Tongue (tissue), 2 donors: Measurements from ENCODE around the gene PHAX. TPM values are rescaled to one million over a fixed set of nuclear protein-coding genes. Genes with fewer than 3 reads are reported as not detected.
A peak's percentile ranks its signal among the peaks of the same experiment; 100 is the strongest.
"Not testable (repeated sequence)": the region's sequence is repeated elsewhere in the genome, so short reads cannot be mapped to it uniquely, and the experiment has no call there.

ENCODE experiments used
- DNase-seq: peaks from one replicate; pipeline ENCODE4 v3.0.0-alpha.2; 2015
- total RNA-seq: library from RNA; depleted of rRNA; stranded (reverse); fragments of >200 nt; gene quantifications from one replicate; pipeline ENCODE4 v1.2.3, GENCODE V29; 2014

PHAX gene, protein sequence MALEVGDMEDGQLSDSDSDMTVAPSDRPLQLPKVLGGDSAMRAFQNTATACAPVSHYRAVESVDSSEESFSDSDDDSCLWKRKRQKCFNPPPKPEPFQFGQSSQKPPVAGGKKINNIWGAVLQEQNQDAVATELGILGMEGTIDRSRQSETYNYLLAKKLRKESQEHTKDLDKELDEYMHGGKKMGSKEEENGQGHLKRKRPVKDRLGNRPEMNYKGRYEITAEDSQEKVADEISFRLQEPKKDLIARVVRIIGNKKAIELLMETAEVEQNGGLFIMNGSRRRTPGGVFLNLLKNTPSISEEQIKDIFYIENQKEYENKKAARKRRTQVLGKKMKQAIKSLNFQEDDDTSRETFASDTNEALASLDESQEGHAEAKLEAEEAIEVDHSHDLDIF
- total RNA-seq = 66.0 TPM

DNA sequence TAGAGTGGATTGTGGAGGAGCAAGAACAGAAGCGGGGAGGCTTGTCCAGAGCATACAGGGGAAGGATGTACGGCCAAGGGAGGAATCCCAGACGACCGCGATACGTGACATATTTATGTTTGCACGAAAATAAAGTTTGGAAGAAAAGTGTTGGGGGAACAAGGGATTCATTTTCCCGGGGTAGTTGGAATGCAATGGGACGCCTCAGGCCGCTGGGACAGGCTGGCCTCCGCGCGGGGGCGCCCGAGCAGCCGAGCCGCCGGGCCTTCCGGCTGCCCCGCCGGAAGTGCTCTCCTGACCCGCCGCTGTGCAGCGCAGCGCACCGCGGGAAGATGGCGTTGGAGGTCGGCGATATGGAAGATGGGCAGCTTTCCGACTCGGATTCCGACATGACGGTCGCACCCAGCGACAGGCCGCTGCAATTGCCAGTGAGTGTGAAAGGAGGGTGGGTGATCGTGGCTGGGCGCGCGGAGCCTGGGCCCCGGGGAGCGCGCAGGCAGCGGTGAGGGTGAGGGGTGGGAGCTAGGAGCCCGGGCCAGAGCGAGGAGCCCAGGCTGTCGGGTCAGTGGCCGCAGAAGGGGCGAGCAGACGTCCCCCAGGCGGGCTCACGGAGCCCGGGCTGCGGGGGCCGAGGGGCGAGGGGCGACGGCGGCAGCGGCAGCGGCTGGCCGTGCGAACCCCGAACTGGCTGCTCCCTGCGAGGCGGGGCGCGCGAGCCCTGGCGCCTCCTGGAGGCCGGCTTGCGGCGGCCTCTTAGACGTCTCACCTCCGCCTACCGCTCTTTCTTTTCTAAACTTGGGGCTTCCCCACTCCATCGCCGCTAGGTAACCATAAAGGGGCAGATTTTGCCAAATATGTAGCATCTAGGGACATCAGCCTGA is at the start of gene PHAX:
TSS of gene PHAX (plus strand) at position 317 of the 881 bp plus-strand sequence. CDS start at position 333, 16 bp downstream.
- peak; percentile 90 for DNase-seq

DNA sequence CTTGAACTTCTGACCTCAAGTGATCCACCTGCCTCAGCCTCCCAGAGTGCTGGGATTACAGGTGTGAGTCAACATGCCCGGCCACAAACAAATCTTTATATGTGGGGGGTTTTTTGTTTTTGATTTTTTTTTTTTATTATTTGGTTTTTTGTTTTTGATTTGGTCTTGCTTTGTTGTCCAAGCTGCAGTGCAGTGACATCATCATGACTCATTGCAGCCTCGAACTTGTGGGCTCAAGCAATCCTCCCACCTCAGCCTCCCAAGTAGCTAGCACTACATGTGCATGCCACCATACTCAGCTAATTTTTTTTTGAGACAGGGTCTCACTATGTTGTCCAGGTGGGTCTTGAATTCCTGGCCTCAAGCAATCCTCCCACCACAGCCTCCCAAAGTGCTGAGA is 48.1 kb upstream of the PHAX start:
- no peak for DNase-seq

DNA sequence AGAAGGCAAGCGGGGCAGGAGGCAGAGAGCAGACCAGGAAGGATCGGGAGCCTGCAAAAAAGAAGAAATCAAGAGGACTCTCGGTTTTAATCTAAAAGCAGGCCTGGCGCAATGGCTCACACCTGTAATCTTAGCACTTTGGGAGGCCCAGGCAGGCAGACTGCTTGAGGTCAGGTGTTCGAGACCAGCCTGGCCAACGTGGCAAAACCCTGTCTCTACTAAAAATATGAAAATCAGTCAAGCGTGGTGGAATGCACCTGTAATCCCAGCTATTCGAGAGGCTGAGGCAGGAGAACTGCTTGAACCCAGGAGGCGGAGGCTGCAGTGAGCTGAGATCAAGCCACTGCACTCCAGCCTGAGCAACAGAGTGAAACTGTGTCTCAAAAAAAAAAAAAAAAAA is 45.6 kb upstream of the PHAX start:
- not testable (repeated sequence) for DNase-seq

DNA sequence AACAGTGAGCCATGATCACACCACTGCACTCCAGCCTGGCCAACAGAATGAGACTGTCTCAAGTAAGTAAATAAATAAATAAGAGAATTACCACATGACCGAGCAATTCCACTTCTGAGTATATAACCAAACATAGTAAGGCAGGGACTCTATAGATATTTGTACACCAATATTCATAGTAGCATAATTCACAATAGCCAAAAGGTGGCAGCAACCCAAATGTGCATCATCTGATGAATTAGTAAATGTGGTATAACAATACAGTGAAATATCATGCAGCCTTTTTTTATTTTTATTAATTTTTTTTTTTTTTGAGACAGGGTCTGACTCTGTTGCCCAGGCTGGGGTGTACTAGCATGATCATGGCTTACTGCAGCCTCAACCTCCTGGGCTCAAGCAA is 38.8 kb upstream of the PHAX start:
- no peak for DNase-seq

DNA sequence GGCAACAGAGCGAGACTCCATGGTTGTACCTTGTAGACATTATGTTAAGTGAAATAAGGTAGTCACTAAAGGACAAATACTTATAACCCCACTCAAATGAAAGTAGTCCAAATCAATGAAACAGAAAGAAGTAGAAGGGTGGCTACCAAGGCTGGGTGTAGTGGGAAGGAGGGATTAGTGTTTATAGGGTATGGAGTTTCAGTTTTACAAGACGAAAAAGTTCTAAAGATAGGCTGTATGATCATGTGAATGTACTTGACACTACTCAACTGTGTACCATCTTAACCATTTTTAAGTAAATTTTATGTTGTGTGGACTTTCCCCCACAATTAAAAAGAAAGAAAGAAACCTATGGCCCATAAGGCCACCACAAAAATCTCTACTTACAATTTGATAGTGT is 37.9 kb upstream of the PHAX start:
- DNase-seq = no peak

DNA sequence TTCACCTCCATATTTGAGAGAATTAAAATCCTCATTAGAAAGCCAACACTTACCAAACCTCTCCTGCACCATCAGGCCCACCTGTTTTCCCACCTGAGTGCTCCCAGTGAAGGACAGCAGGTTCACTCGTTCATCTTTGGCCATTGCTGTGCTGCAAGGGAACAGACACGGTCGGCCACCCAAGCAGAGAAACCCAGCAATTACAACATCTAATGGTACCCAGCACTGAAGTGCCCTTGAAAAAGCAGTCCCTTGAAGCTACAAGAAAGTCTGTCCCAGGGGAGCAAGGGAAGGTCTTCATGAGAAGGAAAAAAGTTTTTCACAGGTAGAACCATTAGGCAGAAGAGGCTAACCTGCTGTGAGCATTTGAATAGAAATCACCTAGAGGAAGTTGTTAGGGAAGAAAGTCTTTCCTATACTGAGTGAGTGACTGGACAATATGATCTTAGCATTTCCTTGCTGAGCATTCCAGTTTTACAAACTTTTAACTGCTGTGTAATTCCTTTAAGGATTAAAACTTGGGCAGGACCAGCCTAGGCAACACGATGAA is 32.5 kb upstream of the PHAX start:
- DNase-seq = no peak

DNA sequence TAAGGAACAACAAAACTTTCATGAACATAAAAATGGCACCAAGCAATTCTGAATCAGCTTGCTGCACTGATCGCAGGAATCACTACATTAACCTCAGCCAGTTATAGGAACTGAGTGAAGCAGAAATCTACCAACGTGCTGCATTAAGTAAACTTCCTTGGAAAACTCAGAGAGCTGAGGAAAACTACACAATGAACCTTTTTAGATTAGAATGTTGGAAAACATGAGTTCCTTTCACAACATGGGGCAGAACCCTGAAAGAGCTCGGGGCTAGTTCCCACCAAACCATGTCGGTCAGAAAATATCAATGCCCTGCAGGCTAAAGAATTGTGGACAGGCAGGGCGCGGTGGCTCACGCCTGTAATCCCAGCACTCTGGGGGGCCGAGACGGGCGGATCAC is 25.1 kb upstream of the PHAX start:
- no peak for DNase-seq

DNA sequence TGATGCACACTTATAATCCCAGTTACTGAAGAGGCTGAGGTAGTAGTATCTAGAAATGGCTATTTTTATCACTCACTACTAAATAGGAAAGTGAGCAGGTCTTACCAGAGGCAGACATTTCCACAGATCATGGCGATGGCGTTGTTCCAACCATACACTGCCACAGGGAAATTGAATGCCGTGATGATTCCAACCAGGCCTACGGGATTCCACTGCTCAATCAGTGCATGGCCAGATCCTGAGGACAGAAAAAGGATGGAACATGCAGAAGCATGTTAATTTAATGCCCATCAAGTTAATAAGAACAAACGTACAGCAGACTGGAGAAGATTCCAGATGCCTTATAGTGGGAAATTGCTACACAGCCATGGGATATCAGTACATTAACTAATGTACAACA is 23.8 kb upstream of the PHAX start:
- DNase-seq = no peak

DNA sequence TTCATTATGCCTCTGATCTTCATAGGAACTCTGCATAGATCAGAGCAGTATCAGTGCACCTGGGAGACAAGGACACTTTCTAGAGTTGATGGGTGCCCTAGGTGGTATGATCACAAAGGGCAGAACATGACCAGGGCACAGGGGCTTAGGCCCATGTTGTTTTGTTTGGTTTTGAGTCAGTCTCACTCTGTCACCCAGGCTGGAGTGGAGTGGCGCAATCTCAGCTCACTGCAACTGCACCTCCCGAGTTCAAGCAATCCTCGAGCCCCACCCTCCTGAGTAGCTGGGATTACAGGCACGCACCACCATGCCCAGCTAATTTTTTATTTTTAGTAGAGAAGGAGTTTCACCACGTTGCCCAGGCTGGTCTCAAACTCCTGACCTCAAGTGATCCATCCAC is 23.3 kb upstream of the PHAX start:
- DNase-seq = no peak

DNA sequence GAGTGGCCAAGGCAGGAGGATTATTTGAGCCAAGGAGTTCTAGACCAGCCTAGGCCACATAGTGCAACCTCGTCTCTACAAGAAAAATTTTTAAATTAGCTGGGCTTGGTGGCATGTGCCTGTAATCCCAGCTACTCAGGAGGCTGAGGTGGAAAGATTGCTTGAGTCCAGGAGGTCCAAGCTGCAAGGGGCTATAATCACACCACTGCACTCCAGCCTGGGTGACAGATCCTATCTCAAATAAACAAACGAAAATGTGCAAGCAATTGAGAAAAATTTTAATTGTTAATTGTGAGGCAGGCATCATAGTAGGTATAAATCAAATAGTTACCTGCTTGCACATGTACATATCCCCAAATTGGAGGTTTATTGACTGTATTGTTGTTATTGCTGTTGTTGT is 21.0 kb upstream of the PHAX start:
- DNase-seq = no peak

DNA sequence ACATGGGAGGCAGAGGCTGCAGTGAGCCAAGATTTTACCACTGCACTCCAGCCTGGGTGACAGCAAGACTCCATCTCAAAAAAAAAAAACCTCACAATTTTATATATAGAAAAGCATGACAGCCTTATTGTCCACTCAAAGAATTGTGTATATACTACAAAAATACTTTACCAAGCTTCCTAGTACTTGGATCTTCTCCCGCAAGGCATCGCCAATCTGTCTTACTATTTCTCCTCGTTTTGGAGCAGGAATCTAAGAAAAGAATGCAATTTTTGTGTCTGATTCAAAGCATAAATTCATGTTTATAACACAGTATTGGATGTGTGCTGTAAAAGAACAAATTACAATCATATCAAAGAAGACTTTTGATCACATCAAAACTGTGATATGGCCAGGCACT is 17.0 kb upstream of the PHAX start:
- no peak for DNase-seq

DNA sequence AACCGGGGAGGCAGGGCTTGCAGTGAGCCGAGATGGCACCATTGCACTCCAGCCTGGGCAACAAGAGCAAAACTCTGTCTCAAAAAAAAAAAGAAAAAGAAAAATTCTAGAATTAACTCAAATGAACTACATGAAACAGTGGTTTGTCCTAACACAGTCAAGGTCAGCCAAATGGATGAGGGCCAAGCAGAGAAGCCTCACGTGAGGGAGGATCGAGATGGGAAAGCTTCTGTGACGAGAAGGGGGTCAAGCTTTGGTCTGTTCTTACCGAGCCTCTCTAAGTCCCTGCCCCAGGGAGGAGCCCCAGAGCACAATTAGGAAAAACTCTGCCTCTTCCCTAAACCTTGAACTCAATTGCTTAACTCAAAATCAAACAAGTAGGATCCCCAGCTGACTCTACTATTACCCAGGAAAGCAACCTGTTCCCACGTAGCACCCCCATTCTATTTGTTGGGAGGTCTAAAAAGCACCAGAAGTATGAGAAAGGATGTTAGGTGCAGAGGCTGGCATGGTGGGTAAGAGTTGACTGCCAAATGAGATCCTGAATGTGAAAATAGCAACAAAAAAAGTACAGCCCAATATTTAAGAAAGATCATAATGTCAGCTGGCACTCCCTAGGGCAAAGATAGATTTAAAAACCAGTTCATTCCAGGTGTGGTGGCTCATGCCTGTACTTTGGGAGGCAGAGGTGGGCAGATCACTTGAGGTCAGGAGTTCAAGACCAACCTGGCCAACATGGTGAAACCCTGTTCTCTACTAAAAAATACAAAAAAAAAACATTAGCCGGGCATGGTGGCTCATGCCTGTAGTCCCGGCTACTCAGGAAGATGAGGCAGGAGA is 13.0 kb upstream of the PHAX start:
- DNase-seq = no peak

DNA sequence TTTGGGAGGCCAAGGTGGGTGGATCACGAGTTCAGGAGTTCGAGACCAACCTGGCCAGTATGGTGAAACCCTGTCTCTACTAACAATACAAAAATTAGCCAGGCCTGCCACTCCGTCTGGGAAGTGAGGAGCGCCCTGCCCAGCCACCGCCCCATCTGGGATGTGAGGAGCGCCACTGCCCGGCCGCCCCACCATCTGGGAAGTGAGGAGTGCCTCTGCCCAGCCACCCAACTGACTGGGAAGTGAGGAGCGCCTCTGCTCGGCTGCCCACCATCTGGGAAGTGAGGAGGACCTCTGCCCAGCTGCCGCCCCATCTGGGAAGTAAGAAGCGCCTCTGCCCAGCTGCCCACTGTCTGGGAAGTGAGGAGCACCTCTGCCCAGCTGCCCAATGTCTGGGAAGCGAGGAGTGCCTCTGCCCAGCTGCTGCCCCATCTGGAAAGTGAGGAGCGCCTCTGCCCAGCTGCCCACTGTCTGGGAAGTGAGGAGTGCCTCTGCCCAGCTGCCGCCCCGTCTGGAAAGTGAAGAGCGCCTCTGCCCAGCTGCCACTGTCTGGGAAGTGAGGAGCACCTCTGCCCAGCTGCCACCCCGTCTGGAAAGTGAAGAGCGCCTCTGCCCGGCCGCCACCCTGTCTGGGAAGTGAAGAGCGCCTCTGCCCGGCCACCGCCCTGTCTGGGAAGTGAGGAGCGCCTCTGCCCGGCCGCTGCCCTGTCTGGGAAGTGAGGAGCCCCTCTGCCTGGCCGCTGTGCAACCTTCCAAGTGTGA is 11.0 kb upstream of the PHAX start:
- DNase-seq = no peak

DNA sequence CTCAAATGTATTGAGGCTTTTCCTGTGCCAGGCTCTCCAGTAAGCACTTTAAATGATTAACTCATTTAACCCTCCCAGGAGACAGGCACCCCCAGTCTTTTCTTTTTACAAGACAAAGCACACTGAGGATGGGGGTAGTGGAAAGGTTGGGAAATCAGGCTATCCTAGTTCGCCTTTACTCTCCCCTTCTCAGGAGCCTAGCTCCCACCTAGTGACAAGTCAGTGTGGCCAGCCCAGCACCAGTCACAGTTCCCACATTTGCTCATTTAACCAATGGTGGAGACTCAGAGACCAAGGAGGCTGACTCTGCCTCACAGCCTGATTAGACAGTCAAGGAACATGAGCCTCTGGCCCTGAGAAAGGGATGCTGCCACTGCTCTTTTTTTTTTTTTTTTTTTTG is 9.2 kb upstream of the PHAX start:
- DNase-seq = no peak

DNA sequence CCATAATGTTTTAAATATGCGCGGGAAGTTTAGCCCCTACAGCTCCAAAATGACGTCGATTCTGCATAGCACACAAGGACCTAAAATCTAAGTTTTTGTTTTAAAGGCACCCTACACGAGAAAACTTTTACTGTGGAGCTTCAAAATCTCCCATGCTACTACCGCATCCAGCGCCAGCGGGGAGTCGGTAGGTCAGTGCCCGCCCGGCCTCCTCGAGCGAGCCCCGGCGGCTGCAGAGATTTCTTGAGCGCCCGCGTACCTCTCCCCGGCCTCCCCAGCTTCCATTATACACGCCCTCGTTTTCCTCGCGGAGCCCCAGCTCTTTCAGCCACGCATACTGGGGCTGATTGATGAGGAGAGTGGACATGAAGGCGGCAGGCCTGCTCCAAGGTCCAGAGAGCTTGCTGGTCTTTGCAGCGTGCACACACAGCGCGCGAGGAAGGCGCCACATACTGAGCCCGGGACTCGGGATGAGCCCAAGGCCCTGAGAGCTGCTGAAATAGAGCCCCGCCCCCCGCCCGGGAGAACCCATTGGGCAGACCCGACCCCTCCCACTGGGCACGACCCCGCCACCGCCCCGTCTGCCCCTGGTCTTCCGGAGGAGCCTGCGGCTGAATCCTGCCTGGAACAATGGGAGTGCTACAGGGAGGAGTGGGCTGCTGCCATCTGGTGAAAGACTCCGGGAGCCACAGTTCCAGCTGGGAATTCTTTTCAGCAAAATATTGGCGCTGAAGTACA is 5.8 kb upstream of the PHAX start, which contains the start of gene ALDH7A1:
TSS of gene ALDH7A1 (minus strand) at position 472 of the 738 bp plus-strand sequence. CDS start at position 451, 21 bp downstream.
- peak; percentile 98 for DNase-seq

DNA sequence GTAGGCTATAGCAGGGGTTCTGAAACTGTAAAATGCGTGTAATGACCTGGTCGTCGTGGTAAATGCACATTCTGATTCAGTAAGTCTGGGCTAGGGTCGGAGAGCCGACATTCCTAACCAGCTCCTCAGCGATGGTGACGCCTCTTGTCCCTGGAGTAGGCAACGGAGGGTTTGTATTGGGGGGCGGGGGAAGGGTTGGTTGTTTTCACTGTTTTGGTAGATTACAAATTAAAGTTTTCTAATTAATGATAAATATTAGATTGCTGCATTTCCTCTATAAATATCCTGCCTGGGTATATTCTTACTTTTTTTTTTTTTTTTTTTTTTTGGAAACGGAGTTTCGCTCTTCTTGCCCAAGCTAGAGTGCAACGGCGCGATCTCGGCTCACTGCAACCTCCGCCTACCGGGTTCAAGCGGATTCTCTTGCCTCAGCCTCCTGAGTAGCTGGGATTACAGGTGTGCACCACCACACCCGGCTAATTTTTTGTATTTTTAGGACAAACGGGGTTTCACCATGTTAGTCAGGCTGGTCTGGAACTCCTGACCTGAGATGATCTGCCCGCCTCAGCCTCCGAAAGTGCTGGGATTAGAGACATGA is 5.2 kb upstream of the PHAX start:
- no peak for DNase-seq

DNA sequence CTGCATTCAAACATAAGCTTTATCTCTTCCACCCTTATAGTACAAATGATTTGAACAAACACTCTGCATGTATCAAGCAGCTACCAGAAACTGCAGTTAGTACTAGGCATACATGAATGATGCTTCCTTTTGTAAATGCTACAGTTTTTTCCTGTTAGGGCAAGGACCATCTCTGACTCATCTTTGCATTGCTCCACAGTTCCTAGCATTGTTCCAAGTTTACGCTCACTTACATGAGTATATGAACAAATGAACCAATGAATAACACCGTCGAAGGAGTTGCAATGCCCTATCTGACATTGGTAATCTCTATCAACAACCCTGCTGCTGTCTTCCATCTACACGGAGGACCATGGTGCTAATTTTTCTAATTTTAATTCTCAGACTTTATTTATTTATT is 3.6 kb upstream of the PHAX start:
- DNase-seq = no peak

DNA sequence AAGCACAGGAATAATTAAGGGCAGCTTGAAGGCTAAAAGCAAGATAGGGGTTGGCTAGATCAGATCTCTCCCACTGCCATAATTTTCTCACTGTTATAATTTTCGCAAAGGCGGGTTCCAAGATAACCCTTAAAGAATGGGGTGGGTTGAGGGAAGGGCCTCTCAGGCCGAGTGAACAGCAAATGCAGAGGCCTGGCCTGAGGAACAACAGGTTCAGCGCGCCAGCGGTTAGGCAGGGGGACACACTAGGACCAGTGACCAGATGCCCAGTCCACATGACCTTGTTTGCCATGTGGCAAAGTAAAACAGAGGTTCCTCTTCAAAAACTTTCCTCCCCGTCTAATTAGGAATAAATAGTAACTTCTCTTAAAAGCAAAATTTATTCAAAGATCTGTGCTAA is 1.2 kb upstream of the PHAX start:
- DNase-seq = no peak

DNA sequence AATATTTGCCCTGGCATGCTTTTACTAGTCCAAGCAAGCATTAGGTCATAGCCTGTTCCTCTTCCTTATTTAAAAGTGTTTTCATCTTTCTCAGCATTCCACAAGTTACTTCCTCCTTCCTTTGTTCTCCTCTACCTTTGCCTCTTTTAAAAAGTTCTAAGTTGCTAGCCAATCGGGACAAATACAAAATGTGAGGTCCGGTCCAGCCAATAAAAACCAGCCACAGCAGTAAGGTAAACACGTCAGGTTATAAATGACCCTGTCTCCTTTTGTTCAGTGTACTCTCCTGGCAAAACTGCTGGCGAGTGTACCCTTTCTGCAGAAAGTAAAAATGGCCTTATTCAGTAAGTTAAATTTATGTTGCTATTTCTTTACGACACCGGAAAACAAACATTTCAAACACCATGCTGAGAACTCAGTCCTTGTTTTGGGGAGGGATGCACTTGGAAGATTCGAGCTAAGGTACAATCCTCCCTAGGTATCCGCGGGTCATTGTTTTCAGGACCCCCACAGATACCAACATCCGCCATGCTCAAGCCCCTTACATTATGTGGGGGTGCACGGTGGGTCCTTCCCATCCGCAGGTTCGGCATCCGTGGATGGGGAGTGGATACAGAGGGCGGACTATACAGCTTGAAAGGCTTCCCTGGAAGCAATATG is 646 bp upstream of the PHAX start:
- DNase-seq = not testable (repeated sequence)
